Measurements from ENCODE around the gene NCKIPSD. TPM values are rescaled to one million over a fixed set of nuclear protein-coding genes. Genes with fewer than 3 reads are reported as not detected.
"Not testable (repeated sequence)": the region's sequence is repeated elsewhere in the genome, so short reads cannot be mapped to it uniquely, and the experiment has no call there.

Gene NCKIPSD
- 10 to 100 TPM; 12.2 to 14.1 (median 12.8) TPM for total RNA-seq
- 6.8 TPM for total RNA-seq (2013)

GRCh38 chr3:48685603-48686511 lies at the start of gene NCKIPSD:
Gene NCKIPSD (minus strand): TSS chr3:48685915. CDS start chr3:48685807, 108 bp downstream.
- no peaks in the 10 kb centered on the region for H3K27me3 Mint-ChIP-seq (ENCODE audit: low read depth in 2 of 2)
- peak within 1 kb of the TSS; percentile 65 for H3K4me3 ChIP-seq (ENCODE audit: low read length)
- peaks cover 23% of the 10 kb centered on the region for H3K4me1 ChIP-seq (ENCODE audit: control insufficient read depth, insufficient read depth, low read length)
- WGBS (ENCODE audit: insufficient coverage), result under 1% methylated on average over 97 of the region's 97 CpGs
- peak within 1 kb of the TSS; percentile 78 to 93 for H3K27ac Mint-ChIP-seq
- H3K27me3 ChIP-seq (ENCODE audit: control insufficient read depth, insufficient read depth, low read length), result no peaks in the 10 kb centered on the region
- peak within 1 kb of the TSS; percentile 93 for H3K4me3 Mint-ChIP-seq
- DNase-seq (peak; percentile 90 to 95), ATAC-seq (peak; percentile 93 to 98 (median 96))
- peaks cover 41% of the 10 kb centered on the region for H3K36me3 ChIP-seq (ENCODE audit: control insufficient read depth, insufficient read depth, low read length)
- no peaks in the 10 kb centered on the region for H3K9me3 Mint-ChIP-seq
- peaks cover 26 to 34% of the 10 kb centered on the region in 2 donors for H3K4me1 Mint-ChIP-seq
- TF ChIP-seq CTCF (IDR thresholded peaks at IDR 0.05), result peak; percentile 95
- peaks cover under 1% of the 10 kb centered on the region for H3K36me3 Mint-ChIP-seq
- H3K27ac ChIP-seq (ENCODE audit: low read length), result peak within 1 kb of the TSS; percentile 59
- intact Hi-C loops (cut with micrococcal nuclease), result loop anchor here (2.0 to 5.0 kb wide), 2 partner anchors 31 to 406 kb away; partner anchors contain the start of genes IP6K2 and QRICH1
- no peaks in the 10 kb centered on the region for H3K9me3 ChIP-seq (ENCODE audit: control insufficient read depth, insufficient read depth, low read length)

GRCh38 chr3:48735075-48735767 lies 49.5 kb upstream of the NCKIPSD start:
- H3K9me3 Mint-ChIP-seq; H3K4me3 ChIP-seq (ENCODE audit: low read length); ATAC-seq; H3K36me3 Mint-ChIP-seq; intact Hi-C loops (cut with micrococcal nuclease); H3K27me3 Mint-ChIP-seq (ENCODE audit: low read depth in 2 of 2); DNase-seq; H3K27ac Mint-ChIP-seq; H3K27me3 ChIP-seq (ENCODE audit: control insufficient read depth, insufficient read depth, low read length); H3K4me3 Mint-ChIP-seq; H3K4me1 ChIP-seq (ENCODE audit: control insufficient read depth, insufficient read depth, low read length); H3K36me3 ChIP-seq (ENCODE audit: control insufficient read depth, insufficient read depth, low read length); H3K9me3 ChIP-seq (ENCODE audit: control insufficient read depth, insufficient read depth, low read length); H3K27ac ChIP-seq (ENCODE audit: low read length); H3K4me1 Mint-ChIP-seq: not testable (repeated sequence)
- 57% methylated on average over 4 of the region's 8 CpGs for WGBS (ENCODE audit: insufficient coverage)

- ATAC-seq; H3K9me3 Mint-ChIP-seq; H3K27me3 ChIP-seq (ENCODE audit: control insufficient read depth, insufficient read depth, low read length); H3K4me1 Mint-ChIP-seq; H3K9me3 ChIP-seq (ENCODE audit: control insufficient read depth, insufficient read depth, low read length); H3K4me3 ChIP-seq (ENCODE audit: low read length); DNase-seq; H3K4me3 Mint-ChIP-seq; H3K27ac Mint-ChIP-seq; H3K36me3 ChIP-seq (ENCODE audit: control insufficient read depth, insufficient read depth, low read length); H3K27me3 Mint-ChIP-seq (ENCODE audit: low read depth in 2 of 2); H3K36me3 Mint-ChIP-seq; intact Hi-C loops (cut with micrococcal nuclease); H3K4me1 ChIP-seq (ENCODE audit: control insufficient read depth, insufficient read depth, low read length); H3K27ac ChIP-seq (ENCODE audit: low read length): not testable (repeated sequence)
- 87% methylated on average over 4 of the region's 25 CpGs for WGBS (ENCODE audit: insufficient coverage)
Measured at GRCh38 chr3:48734541-48734940, 48.8 kb upstream of the NCKIPSD start.

- H3K9me3 Mint-ChIP-seq; H3K27me3 ChIP-seq (ENCODE audit: control insufficient read depth, insufficient read depth, low read length); H3K36me3 ChIP-seq (ENCODE audit: control insufficient read depth, insufficient read depth, low read length); H3K4me1 ChIP-seq (ENCODE audit: control insufficient read depth, insufficient read depth, low read length); H3K4me3 ChIP-seq (ENCODE audit: low read length); H3K27ac ChIP-seq (ENCODE audit: low read length); ATAC-seq; intact Hi-C loops (cut with micrococcal nuclease); H3K4me1 Mint-ChIP-seq; H3K9me3 ChIP-seq (ENCODE audit: control insufficient read depth, insufficient read depth, low read length); DNase-seq; H3K36me3 Mint-ChIP-seq; H3K4me3 Mint-ChIP-seq; H3K27ac Mint-ChIP-seq; H3K27me3 Mint-ChIP-seq (ENCODE audit: low read depth in 2 of 2): not testable (repeated sequence)
- WGBS (ENCODE audit: insufficient coverage), result 97% methylated on average over 6 of the region's 53 CpGs
Measured at GRCh38 chr3:48733752-48734518, 48.2 kb upstream of the NCKIPSD start.
